Stomach (tissue), 9 donors: ENCODE data around the gene SLC6A17. TPM values are rescaled to one million over a fixed set of nuclear protein-coding genes. Genes with fewer than 3 reads are reported as not detected.

Experiments used
- DNase-seq, 2 donors: peaks; one replicate each; pipeline versions ENCODE4 v3.0.0 to v3.0.0-alpha.2; 2013 to 2019
- H3K27ac ChIP-seq, 5 donors: fragments of 200-600 bp in 4 of 5; sonication (generic) in 4 of 5; one replicate each; pipeline ENCODE4 v1.5.1; 2013 to 2019; ENCODE audit warnings: mild to moderate bottlenecking in 1 of 5, moderate library complexity in 1 of 5
- H3K27me3 ChIP-seq, 3 donors: fragments of 200-600 bp; sonication (generic); one replicate each; pipeline ENCODE4 v1.5.1; 2017 to 2019; ENCODE audit warnings: mixed run types in 1 of 3
- H3K36me3 ChIP-seq, 4 donors: fragments of 200-600 bp; sonication (generic); 1 replicate in 3 of 4; 2 replicates in 1 of 4; pipeline ENCODE4 v1.5.1; 2016 to 2019
- H3K4me1 ChIP-seq, 4 donors: fragments of 200-600 bp; sonication (generic); one replicate each; pipeline ENCODE4 v1.5.1; 2016 to 2019
- H3K4me3 ChIP-seq, 4 donors: fragments of 200-600 bp; sonication (generic) in 3 of 4; one replicate each; pipeline ENCODE4 v1.5.1; 2016 to 2019; ENCODE audit warnings: mild to moderate bottlenecking in 1 of 4
- H3K9me3 ChIP-seq, 4 donors: fragments of 200-600 bp; sonication (generic); one replicate each; pipeline ENCODE4 v1.5.1; 2016 to 2019
- EP300 ChIP-seq: sonication (generic); formaldehyde crosslinking; IDR thresholded peaks from one replicate; pipeline ENCODE4 v1.6.1; 2017; ENCODE audit warnings: antibody characterized with exemption
- POLR2A ChIP-seq, 4 donors: fragments of 450-650 bp; IDR thresholded peaks; one replicate each; pipeline ENCODE4 v1.6.1; 2016; ENCODE audit warnings: antibody characterized with exemption in 4 of 4, control low read depth in 2 of 4, mild to moderate bottlenecking in 1 of 4, moderate library complexity in 1 of 4
- POLR2AphosphoS5 ChIP-seq, 3 donors: sonication (generic); formaldehyde crosslinking; IDR thresholded peaks; one replicate each; pipeline ENCODE4 v1.6.1; 2016; ENCODE audit warnings: antibody characterized with exemption in 3 of 3
- WGBS, 5 donors: extraction: QIAGEN DNeasy Blood & Tissue Kit in 3 of 5; methylation state at CpG; one replicate each; pipeline versions ENCODE4 v1.1.5 to v1.1.7; 2013 to 2018; 5-methylcytosine and 5-hydroxymethylcytosine counted together
- intact Hi-C: fragments of 100-400 bp; cut with DNase I; formaldehyde crosslinking; loops from one replicate; pipeline ENCODE4 v1.15.1; 2023; ENCODE audit warnings: low total_unique reads
- polyA plus RNA-seq, 3 donors: library from polyadenylated mRNA; stranded (reverse); fragments of 200-250 nt; gene quantifications; one replicate each; pipeline ENCODE4 v1.2.3, GENCODE V29; 2013
- total RNA-seq, 5 donors: library from RNA; depleted of rRNA; stranded (reverse); fragments of >200 nt; gene quantifications; one replicate each; pipeline versions ENCODE4 v1.1.0 to v1.2.3, GENCODE V29; 2014 to 2016
- TF ChIP-seq, protein P1 (sequence below), 7 experiments: fragments of 450-650 bp in 4 of 7; fragments of 200-600 bp in 3 of 7; sonication (generic) in 3 of 7; IDR thresholded peaks; one replicate each; pipeline ENCODE4 v1.5.1; 2016 to 2019; ENCODE audit warnings: antibody characterized with exemption in 7 of 7, control low read depth in 2 of 7, mild to moderate bottlenecking in 1 of 7
- donor health status: healthy with polysubstance abuse.
- donor health status: Bipolar disorder and iron deficiency.
- donor health status: healthy.

Gene SLC6A17
- total and polyA plus RNA-seq, 8 donors, result 0.08 to 0.37 (median 0.14) TPM; not detected in 3

DNA sequence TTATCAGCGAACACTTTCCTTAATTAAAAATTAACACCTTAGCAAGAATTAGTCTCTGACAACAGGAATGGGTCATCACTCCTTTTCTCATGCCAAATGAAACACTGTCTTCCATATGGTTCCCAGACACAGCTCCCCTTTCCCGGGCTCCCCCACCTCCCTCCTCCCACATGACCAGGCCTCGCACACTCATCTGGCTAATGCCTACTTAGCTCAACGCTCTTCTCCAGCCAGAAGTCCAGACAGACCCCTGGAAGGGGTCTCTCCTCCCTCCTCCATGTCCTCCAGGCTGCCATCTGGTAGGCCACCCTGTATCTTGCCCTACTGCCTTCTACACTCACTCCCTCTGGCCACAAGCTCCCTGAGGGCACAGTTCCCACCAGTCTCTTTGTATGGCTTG lies 99.7 kb downstream of the SLC6A17 start:
- DNase-seq, result no peak
- TF ChIP-seq POLR2A (IDR thresholded peaks at IDR 0.05) (no peak), EP300 (no peak), POLR2AphosphoS5 (IDR thresholded peaks at IDR 0.05) (no peak)
- TF ChIP-seq, protein P1, sequence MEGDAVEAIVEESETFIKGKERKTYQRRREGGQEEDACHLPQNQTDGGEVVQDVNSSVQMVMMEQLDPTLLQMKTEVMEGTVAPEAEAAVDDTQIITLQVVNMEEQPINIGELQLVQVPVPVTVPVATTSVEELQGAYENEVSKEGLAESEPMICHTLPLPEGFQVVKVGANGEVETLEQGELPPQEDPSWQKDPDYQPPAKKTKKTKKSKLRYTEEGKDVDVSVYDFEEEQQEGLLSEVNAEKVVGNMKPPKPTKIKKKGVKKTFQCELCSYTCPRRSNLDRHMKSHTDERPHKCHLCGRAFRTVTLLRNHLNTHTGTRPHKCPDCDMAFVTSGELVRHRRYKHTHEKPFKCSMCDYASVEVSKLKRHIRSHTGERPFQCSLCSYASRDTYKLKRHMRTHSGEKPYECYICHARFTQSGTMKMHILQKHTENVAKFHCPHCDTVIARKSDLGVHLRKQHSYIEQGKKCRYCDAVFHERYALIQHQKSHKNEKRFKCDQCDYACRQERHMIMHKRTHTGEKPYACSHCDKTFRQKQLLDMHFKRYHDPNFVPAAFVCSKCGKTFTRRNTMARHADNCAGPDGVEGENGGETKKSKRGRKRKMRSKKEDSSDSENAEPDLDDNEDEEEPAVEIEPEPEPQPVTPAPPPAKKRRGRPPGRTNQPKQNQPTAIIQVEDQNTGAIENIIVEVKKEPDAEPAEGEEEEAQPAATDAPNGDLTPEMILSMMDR (IDR thresholded peaks at IDR 0.05), result no peak
- Histone ChIP-seq H3K4me1 (no peaks in the 10 kb centered on the region), H3K27ac (no peak overlapping the region), H3K4me3 (no peak overlapping the region), H3K27me3 (no peaks in the 10 kb centered on the region), H3K9me3 (no peaks in the 10 kb centered on the region), H3K36me3 (no peaks in the 10 kb centered on the region)
- intact Hi-C loops, result no loop called here
- WGBS, 5 donors, result 83 to 92% (median 85%) methylated on average over 4 of the region's 4 CpGs

DNA sequence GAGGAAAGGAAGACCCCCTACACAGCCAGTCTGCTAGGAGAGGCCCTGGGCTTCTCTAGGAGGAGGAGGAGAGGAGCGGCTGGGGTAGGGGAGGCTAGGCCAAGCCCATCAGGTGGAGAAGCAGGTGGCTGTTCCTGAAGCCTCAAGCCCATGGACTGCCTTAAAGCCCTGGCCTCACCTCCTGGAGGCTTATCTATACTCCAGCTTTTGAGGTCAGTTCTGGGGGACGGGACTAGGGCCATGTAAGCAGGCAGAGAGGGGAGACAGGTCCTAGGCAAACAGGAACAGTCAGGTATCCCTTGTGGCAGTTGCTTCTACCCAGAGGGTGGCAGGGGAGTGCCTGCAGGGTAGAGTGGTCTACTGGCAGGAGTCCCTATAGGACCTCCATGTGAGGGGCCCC lies 100.5 kb downstream of the SLC6A17 start:
- Histone ChIP-seq H3K27ac (no peak overlapping the region), H3K4me1 (no peaks in the 10 kb centered on the region), H3K9me3 (no peaks in the 10 kb centered on the region), H3K4me3 (no peak overlapping the region), H3K36me3 (no peaks in the 10 kb centered on the region), H3K27me3 (no peaks in the 10 kb centered on the region)
- TF ChIP-seq, protein P1 (IDR thresholded peaks at IDR 0.05), result no peak
- no peak for TF ChIP-seq EP300
- no peak for TF ChIP-seq POLR2AphosphoS5 (IDR thresholded peaks at IDR 0.05)
- TF ChIP-seq POLR2A (IDR thresholded peaks at IDR 0.05), result no peak
- WGBS, 5 donors, result 70 to 97% (median 88%) methylated on average over 2 of the region's 2 CpGs
- no peak for DNase-seq
- intact Hi-C loops, result no loop called here

Other genes with a start within 250 kb of the SLC6A17 start
- gene CSF1, start 239.6 kb upstream of the SLC6A17 start, total RNA-seq, result 10 to 100 TPM in 4 of 5 donors, 1 to 10 TPM in 1; 9.4 to 82.3 (median 47.1) TPM
- gene CSF1, start 239.6 kb upstream of the SLC6A17 start, polyA plus RNA-seq, result 1 to 10 TPM; 6.6 to 9.8 (median 9.1) TPM
- 10 to 100 TPM; 31.0 to 76.3 (median 73.4) TPM for gene AHCYL1, start 165.7 kb upstream of the SLC6A17 start, total RNA-seq
- gene AHCYL1, start 165.7 kb upstream of the SLC6A17 start, polyA plus RNA-seq, result 10 to 100 TPM; 33.9 to 58.4 (median 40.8) TPM
- gene STRIP1, start 115.9 kb upstream of the SLC6A17 start, total RNA-seq, result 100 to 1,000 TPM in 1 of 5 donors, 10 to 100 TPM in 4; 36.9 to 262 (median 59.3) TPM
- 10 to 100 TPM in 1 of 3 donors, 1 to 10 TPM in 2; 6.7 to 10.6 (median 7.6) TPM for gene STRIP1, start 115.9 kb upstream of the SLC6A17 start, polyA plus RNA-seq
- gene ALX3, start 79.8 kb upstream of the SLC6A17 start, total RNA-seq, result not detected
- gene ALX3, start 79.8 kb upstream of the SLC6A17 start, polyA plus RNA-seq, result under 1 TPM in 1 of 3 donors, not detected in 2; 0.08 TPM
- gene UBL4B, start 38.1 kb upstream of the SLC6A17 start, total RNA-seq, result not detected
- not detected for gene UBL4B, start 38.1 kb upstream of the SLC6A17 start, polyA plus RNA-seq
- gene KCNC4, start 59.8 kb downstream of the SLC6A17 start, total RNA-seq, result 10 to 100 TPM in 1 of 5 donors, 1 to 10 TPM in 4; 1.2 to 16.5 (median 6.5) TPM
- gene KCNC4, start 59.8 kb downstream of the SLC6A17 start, polyA plus RNA-seq, result 1 to 10 TPM; 1.1 to 2.8 (median 2.5) TPM
- gene RBM15, start 188.9 kb downstream of the SLC6A17 start, total RNA-seq, result 10 to 100 TPM; 29.0 to 58.6 (median 40.3) TPM
- 1 to 10 TPM; 1.5 to 2.4 (median 2.1) TPM for gene RBM15, start 188.9 kb downstream of the SLC6A17 start, polyA plus RNA-seq
- 10 to 100 TPM in 1 of 5 donors, 1 to 10 TPM in 2, under 1 TPM in 1, not detected in 1; 0.89 to 11.1 (median 3.8) TPM for gene SLC16A4, start 240.5 kb downstream of the SLC6A17 start, total RNA-seq
- gene SLC16A4, start 240.5 kb downstream of the SLC6A17 start, polyA plus RNA-seq, result 1 to 10 TPM; 1.7 to 8.7 (median 2.6) TPM